Stimulated activated CD8-positive, alpha-beta memory T cell treated with anti-CD3 and anti-CD28 coated beads, Interleukin-2, amount 100 ng/mL, for 48 hours (primary cell): Measurements from ENCODE around the gene ARHGAP26.
A peak's percentile ranks its signal among the peaks of the same experiment; 100 is the strongest.

Experiments
- DNase-seq, 2 donors: peaks; one replicate each; pipeline ENCODE4 v3.0.0-alpha.2; 2020; ENCODE audit warnings: low read depth in 2 of 2

Gene ARHGAP26

GRCh38 chr5:142783601-142784341 lies 13.6 kb downstream of the ARHGAP26 start:
- DNase-seq = peak; percentile 38 to 58

- DNase-seq = no peak
These were observed 14.3 kb downstream of the ARHGAP26 start for GRCh38 chr5:142784401-142784955.

DNA sequence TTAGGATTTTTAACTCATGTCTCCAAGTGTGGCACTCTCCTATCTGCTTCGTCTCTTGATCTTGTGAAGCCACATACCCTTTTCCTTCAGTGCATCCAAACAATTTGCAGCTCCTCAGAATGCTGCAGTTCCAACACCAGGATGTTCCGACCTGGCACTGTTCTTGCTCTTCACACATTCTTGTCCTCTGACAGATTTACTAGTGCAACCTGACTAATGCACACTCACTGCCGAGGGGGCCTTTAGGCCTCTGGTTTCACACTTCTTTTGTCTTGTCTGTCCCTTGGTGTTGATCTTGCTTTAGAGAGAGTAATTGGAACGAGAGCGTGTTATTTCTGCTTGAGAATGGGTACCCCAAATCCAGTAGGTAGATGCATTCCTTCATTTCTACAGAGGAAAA lies 15.0 kb downstream of the ARHGAP26 start:
- no peak for DNase-seq

DNA sequence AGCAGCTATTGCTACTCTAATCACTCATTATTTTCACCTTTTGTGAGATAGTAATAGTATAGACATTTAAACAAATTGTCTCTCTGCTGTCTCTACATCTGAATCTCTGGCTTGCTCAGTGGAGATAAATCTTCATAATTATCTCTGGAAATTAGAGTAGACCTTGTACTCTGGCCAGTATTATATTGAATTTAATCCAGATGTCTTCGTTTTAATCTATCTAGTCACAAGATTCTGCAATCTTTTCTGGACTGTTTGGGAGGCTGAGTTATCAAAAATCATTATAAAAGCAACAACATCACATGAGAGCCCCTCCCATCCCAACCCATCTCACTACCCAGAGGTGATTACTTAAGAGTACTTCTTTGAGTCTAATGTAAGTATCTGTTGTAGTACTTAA lies 19.0 kb downstream of the ARHGAP26 start:
- no peak for DNase-seq

GRCh38 chr5:142792012-142792864 lies 22.1 kb downstream of the ARHGAP26 start:
- no peak for DNase-seq

DNA sequence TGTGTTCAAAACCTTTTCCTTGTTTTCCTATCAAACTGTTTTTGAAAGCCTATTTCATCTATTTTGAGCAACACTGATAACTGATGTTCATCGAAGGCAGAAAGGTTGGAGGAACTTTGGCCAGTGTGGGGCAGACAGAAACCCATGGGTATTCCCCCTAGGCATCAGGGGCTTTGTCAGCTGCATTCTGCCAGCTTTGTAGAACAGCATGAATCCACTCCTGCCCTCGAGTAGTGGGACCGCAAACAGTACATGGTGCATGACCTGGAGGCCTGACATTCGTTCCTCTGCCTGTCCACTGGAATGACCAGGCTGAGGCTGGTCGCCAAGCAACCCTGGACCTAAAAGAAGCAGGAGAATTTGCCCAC lies 22.7 kb downstream of the ARHGAP26 start:
- no peak for DNase-seq

GRCh38 chr5:142794537-142794936 lies 24.4 kb downstream of the ARHGAP26 start:
- DNase-seq = no peak

- DNase-seq = no peak
These were observed 25.1 kb downstream of the ARHGAP26 start for GRCh38 chr5:142795251-142795650.

DNA sequence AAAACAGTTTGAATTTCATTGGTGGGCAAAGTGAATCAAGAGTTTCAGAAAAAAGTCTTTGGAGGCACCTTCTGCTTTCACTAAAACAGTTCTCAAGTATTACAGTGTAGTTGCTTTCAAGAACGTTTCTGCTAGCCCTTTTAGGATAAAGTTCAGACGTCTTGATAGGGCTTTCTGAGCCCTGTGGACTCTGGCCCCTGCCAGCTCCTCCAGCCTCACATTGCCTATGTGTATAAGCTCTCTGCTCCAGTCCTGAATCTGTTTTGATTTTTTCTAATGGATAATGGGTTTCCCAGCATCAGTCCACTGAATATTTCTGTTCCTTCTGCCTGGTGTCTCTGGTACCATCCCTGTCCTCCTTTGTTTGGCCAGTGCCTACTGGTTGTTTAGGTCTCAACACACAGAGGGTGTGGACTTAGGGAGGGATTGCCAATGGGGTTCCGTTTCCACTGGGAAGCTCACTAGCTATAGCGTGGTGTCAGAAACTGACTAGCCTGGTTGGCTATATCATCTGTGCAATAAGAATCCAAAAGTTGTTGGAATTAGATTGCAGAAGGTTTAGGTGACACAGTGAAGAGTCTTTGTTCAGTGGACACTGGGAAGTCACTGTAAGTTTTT lies 26.4 kb downstream of the ARHGAP26 start:
- no peak for DNase-seq

DNA sequence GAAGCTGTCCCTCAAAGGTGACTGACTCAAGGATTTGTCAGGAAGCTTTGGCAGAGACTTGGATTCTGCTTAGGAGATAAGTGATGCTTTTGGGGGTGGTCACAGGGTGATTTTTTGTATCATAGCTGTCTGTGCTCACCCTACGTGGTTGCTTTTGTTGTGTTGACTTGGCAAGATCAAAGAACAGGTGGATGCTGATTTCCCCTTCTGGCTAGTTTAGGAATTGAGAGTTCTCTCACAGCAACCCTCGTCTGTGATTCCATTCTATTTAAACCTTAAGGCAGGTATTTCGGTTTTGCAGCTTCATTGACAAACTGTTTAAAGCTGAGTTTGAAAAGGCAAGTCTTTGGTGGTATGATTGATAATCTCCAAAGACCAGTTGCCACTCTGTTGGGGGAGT lies 27.2 kb downstream of the ARHGAP26 start:
- no peak for DNase-seq

GRCh38 chr5:142798099-142798770 lies 28.1 kb downstream of the ARHGAP26 start:
- DNase-seq = no peak

DNA sequence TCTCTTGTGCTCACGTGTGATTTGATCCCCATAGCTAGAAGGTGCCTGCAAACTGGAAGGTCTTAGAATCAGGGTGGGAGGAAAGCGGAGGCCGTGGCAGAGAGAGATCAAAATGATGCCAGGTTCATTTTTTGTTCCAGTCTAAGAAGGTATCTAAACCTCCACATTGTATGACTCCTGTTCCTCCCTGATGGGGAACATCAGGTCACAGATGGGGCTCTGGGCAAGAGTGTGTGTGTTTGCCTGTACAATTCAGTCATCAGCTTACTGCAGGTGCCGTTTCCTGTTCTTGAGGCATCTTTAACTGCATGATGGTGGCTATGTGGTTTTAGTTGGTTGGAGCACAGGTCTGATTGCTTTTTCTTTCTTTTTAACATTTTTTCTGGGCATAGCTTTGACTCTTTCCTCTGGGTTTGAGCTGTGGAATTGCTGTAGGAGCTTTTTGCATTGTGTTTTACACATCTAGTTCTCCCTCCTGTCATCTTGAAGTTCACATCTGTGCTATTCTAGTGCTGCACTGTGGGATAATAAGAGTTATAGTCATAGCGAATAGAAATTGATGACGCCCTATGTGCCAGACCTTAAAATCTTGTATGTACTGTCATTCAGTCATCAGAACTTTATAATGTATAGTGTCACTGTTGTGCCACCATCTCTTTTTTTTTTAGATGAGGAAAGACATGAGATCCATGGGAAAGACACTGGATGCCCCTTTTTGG lies 30.8 kb downstream of the ARHGAP26 start:
- DNase-seq = no peak

DNA sequence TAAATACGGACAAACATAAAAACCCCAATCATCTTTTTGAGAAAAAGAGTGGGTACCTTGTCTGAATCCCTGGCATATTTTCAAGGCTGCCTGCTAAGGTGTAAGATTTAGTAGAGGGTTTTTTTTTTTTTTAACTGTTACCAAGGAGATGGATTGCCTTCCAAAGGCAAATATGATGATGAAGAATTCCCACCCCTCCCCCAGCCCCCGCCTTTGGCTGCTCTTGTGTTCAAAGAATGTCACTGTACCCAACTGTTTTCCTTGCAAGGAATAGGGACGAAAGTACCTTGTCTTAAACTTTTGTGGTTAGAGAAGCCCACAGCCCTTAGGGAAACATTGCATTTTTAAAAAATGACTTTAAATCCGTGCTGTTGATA lies 31.3 kb downstream of the ARHGAP26 start:
- DNase-seq = no peak

GRCh38 chr5:142803428-142804125 lies 33.4 kb downstream of the ARHGAP26 start:
- DNase-seq = no peak

GRCh38 chr5:142805339-142805738 lies 35.2 kb downstream of the ARHGAP26 start:
- no peak for DNase-seq

DNA sequence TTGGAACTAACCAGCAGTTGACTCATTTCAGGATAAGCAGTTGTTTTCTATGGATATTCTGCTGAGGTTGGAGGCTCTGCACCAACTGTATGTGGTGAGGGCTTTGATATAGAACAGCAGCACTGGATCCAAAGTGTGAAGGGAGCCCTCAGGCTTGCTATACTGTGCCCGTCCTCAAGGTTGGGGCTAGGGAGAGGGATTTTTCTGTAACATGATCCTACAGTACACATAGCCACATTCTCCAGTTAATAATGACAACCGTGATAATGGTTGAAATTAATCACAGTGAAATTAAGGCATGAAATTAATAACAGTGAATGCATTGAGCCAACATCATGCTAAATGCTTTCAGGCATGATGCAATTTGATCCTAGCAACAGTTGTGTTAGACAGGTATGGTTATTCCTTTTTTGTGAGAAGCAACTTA lies 36.7 kb downstream of the ARHGAP26 start:
- DNase-seq = no peak

- DNase-seq = no peak
These were observed 37.3 kb downstream of the ARHGAP26 start for GRCh38 chr5:142807372-142807911.

DNA sequence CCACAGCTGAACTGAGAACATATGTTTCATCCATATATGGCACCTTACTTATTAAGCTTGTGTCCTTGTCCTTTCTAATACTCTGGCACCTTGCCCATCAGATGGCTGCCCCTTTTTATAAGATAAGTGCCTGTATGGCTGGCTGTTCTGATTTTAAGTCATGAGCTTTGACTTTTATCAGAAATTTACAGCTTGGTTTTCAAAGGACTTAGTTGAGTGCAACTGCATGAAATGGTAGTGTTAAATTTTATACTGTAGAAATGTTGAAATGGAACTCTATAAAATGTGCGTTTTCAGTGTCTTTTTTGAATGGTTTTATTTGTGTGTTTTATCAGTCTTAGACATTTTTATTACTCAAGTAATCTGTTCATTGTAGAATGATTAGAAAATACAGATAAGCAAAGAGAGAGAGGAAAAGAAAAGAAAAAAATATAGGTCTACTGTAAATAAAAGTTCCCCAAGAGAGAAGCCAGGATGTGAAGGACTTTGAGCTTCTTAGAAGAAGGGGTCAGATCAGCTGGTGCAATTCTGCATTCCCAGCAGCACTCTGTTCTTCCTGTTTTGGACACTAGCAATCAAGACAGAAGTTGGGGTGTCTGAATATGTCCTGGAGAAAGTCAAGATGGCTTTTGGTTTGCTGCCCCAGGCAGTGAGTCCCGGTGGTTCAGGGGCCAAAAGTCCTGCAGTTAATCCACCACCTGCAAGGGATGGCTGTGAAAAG lies 38.9 kb downstream of the ARHGAP26 start:
- no peak for DNase-seq

DNA sequence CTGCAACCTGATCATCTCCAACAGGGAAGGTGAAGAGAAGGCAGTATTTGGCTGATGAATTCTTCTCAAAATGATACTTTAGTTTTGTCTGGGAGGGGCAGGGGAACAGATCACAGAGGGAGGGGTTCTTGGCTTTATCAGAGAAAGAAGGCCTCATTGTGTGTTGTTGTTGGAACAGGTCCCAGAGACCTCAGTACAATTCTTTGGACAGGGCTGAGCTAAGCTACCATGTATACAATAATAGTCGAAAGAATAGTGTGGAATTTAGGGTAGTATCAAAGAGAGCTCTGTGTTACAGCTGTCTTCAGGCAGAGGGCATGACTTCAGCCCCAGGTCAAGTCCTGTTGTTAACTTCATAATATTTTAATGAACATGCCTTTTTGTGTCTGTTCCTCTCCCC lies 39.9 kb downstream of the ARHGAP26 start:
- DNase-seq = no peak
